ENCODE measurements around the gene KXD1.

The KXD1 gene

DNA sequence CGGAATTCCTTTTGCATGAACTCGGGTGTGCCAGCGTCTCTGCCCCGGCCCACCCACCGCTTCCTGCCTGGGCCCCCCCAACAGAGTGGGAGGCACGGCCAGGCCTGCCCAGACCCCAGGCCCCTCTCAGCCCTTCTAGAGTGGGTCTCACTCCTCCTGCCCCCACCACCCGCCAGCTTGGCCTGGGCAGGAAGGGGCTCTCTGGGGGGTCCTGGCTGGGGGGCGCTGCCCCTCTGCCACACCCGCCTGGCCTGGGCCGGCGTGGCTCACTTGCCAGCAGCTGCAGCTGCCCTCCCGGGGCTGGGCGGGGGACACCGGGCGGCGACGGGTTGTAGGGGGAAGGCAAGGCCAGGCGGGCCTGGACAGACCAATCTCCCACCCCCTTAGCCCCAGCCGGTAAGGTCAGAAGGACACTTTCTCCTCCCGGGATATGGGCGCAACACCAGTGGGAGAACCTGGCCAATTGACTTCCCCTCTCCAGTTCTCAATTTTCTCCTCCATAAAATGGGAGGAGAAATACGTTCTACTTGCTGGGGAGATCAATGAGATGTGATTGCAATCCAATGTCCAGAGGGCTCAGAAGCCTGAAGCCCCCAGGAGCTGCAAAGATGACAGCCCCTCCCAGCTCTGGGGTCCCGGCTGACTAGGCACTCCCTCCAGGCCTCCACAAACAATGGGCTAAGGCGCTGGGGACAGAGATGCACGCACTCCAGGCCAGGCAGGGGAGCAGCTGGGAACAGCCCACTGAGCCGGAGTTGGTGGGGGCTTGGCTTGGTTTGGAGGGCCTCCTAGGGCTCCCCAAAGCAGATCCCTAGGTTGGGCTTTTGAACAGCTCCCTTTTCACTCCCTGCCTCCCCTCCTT, 46.5 kb downstream of the KXD1 start:
- Mint-ChIP-seq H3K4me3 (no peak overlapping the region), H3K4me1 (peaks cover 35% of the 10 kb centered on the region), H3K9me3 (no peaks in the 10 kb centered on the region), H3K36me3 (ENCODE audit: low read depth) (no peaks in the 10 kb centered on the region), H3K27me3 (ENCODE audit: low read depth, poor library complexity) (peaks cover 81% of the 10 kb centered on the region), H3K27ac (no peak overlapping the region)
- no peak for DNase-seq
- TF ChIP-seq, protein P1, sequence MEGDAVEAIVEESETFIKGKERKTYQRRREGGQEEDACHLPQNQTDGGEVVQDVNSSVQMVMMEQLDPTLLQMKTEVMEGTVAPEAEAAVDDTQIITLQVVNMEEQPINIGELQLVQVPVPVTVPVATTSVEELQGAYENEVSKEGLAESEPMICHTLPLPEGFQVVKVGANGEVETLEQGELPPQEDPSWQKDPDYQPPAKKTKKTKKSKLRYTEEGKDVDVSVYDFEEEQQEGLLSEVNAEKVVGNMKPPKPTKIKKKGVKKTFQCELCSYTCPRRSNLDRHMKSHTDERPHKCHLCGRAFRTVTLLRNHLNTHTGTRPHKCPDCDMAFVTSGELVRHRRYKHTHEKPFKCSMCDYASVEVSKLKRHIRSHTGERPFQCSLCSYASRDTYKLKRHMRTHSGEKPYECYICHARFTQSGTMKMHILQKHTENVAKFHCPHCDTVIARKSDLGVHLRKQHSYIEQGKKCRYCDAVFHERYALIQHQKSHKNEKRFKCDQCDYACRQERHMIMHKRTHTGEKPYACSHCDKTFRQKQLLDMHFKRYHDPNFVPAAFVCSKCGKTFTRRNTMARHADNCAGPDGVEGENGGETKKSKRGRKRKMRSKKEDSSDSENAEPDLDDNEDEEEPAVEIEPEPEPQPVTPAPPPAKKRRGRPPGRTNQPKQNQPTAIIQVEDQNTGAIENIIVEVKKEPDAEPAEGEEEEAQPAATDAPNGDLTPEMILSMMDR (IDR thresholded peaks at IDR 0.05): no peak

DNA sequence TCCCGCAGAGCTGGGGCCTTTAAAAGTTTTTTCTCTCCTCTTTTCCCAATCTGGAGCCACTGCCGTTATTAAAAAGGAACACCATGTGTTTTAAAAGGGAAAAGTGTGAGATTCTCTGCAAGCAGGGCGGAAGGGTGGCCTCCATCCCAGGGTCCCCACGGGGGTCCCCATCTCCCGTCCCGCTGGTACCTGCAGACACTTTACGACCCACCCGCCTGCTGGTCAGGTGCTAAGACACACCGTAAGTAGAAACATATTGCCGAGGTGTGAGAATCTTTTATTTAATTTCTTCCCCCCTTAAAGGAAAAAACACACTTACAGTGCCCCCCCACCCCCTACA, 47.1 kb downstream of the KXD1 start:
- Mint-ChIP-seq H3K9me3 (no peaks in the 10 kb centered on the region), H3K27me3 (ENCODE audit: low read depth, poor library complexity) (peaks cover 87% of the 10 kb centered on the region), H3K27ac (no peak overlapping the region), H3K4me3 (peak overlapping the region; percentile 75), H3K4me1 (peaks cover 41% of the 10 kb centered on the region), H3K36me3 (ENCODE audit: low read depth) (no peaks in the 10 kb centered on the region)
- TF ChIP-seq, protein P1 (IDR thresholded peaks at IDR 0.05): no peak
- DNase-seq: no peak

DNA sequence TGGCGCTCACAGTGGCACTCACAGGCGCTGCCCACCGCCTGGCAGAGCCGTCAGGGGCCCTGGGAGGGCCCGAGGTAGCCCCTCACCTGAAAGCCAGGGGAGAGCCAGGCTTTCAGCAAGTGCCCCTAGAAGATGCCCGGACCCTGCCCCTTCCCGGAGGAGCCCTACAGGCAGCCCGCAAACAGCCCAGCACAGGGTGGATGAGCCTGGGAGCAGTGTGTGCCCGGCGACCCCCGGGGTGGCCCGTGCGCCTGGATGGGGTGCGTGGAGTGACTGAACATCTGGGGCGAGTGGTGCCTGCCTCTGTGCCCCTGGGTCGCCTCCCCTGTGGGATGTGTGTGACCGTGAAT, 47.5 kb downstream of the KXD1 start:
- Mint-ChIP-seq H3K36me3 (ENCODE audit: low read depth) (no peaks in the 10 kb centered on the region), H3K27ac (no peak overlapping the region), H3K27me3 (ENCODE audit: low read depth, poor library complexity) (peaks cover 88% of the 10 kb centered on the region), H3K4me3 (peak overlapping the region; percentile 75), H3K9me3 (no peaks in the 10 kb centered on the region), H3K4me1 (peaks cover 41% of the 10 kb centered on the region)
- TF ChIP-seq, protein P1 (IDR thresholded peaks at IDR 0.05): no peak
- no peak for DNase-seq

DNA sequence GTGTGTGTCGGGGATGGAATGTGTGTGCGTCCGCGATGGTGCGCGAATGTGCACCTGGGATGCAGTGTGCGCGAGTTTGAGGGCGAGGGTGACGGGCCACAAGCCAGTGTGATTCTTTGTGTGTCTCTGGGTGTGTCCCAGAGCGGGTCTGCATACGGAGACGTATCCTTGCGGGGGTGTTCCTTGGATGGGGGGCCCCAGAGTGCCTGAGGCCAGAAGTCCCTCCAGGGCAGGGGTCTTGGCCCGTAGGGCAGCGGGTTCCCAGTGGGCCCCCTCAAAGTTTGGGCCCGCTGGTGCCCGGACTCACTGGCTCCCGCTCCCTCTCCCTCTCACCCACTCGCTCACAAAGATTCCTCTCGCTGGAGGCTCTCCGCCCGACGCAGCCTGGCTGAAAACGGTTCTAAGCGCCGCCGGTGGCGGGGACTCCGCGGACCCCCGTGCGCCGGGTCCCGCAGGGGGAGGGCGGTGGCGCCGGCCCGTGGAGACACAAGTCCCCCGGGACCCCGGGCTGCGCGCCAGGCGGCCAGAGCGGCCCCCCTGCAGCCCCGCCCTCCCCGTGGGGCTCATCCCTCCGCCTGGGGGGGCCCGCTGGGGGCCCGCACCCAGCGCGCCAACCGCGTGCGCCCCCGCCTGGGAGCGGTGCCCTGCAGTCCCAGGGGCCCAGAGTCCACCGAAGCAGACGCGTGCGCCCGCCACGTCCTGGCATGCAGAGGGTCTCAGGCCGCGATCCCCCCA, 48.0 kb downstream of the KXD1 start:
- TF ChIP-seq, protein P1 (IDR thresholded peaks at IDR 0.05): no peak
- peaks cover 41% of the 10 kb centered on the region for H3K4me1 Mint-ChIP-seq
- no peaks in the 10 kb centered on the region for H3K36me3 Mint-ChIP-seq (ENCODE audit: low read depth)
- peaks cover 88% of the 10 kb centered on the region for H3K27me3 Mint-ChIP-seq (ENCODE audit: low read depth, poor library complexity)
- peak overlapping the region; percentile 75 for H3K4me3 Mint-ChIP-seq
- no peaks in the 10 kb centered on the region for H3K9me3 Mint-ChIP-seq
- peak; percentile 37 for DNase-seq
- peak overlapping the region; percentile 34 for H3K27ac Mint-ChIP-seq

DNA sequence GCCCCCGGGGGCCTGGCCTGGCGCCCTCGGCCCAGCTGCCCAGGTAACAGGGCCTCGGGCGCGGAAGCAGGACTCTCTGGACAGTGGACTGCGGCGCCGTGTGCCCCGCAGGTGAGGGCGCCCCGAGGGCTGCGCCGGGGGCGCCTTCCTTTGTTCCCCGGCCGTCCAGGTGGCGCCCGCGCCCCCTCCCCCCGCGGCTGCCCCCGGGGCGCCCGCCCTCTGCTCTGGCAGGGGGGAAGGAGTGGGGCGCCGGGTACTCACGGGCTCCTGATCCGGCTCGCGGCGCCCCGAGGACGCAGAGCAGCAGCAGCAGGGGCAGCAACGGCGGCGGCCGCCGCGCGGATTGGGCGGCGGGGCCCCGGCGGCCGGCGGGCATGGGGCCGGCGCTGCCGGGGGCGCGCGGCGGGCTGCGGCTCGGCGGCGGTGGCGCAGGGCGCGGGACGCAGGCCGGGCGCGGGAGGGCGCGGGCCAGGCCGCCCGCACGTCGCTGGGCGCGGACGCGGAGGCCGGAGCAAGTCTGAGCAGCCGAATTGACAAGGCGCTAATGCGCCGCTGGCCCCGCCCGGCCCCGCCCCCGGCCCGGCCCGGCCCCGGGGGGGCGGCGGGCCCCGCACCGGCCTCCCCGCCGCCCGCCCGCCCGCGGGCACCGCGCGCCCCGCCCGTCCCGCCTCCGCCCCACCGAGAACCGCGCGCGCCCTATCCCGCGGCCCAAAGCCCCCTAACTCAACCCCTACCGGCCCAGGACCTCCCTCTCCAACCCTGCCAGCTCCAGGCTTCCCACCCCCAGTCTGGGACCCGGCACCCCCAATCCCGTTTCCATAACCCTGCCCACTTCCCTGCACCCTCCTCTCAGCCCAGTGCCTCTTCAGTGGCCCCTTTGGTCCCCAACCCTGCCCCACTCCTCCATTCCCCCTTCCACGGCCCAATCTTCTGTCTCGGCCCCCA, 48.9 kb downstream of the KXD1 start, which contains the start of gene CRLF1:
CRLF1 (minus strand) TSS at position 519 of the 945 bp plus-strand sequence; CDS start at position 376, 143 bp downstream.
- DNase-seq: no peak
- Mint-ChIP-seq H3K27me3 (ENCODE audit: low read depth, poor library complexity) (peaks cover 85% of the 10 kb centered on the region), H3K27ac (no peak within 1 kb of the TSS), H3K36me3 (ENCODE audit: low read depth) (no peaks in the 10 kb centered on the region), H3K4me3 (peak within 1 kb of the TSS; percentile 52), H3K4me1 (peaks cover 47% of the 10 kb centered on the region), H3K9me3 (no peaks in the 10 kb centered on the region)
- TF ChIP-seq, protein P1 (IDR thresholded peaks at IDR 0.05): no peak
